ENCODE data around the gene LHFPL2.

LHFPL2 gene

DNA sequence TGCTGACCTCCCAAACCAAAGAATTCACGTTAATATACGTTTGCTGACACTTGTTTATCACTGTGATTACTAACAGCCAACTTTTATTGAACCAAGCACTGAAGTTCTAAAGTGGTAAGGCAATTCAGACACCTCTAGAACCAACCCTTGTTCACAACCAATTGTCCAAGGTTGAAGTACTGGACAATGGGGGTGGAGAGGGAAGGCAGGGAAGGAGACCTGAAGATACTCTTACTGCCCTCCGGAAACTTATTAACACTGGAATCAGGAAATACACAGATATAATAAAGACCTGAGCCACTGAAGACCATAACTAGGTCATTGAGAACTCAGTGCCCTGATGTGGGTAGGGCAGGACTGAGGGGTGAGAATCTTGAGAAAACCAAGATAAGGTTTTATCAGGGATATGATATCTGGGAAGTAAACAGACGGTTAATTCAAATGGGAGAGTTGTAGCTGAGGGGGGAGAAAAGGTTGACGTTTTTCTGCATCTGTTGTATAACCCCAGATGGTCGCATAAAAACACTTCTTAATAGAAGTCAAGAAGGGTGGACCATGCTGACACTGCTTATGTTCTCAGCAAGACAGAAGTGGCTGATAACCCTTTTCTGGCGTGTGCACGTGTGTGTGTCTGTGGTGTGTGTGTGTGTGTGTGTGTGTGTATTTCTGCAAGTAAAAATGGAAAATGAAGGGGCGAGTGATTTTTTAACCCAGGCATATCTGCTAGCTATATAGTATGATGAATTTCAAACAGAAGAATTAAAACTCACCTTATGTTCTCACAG is 125.9 kb downstream of the LHFPL2 start:
- no peak for DNase-seq (ENCODE audit: low read depth)

DNA sequence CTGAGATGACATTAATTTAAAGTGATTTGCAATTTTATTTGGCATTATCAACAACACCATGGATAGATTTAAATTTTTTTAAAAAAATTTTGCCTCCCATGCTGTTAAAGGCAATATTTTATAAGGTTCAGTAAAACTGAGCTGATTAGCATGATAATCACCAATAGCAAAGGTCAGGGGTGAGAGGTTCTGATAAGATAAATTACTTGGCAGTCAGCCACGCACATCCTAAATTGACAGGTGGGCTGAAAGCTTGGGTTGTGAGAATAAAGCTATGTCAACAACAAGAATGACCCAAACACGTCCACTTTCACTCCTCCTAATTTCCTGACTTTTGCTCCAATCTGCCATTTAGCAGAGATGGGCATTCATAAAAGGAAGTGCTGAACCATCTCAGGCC is 127.1 kb downstream of the LHFPL2 start:
- no peak for DNase-seq (ENCODE audit: low read depth)

- DNase-seq (ENCODE audit: low read depth): no peak
These were observed 129.2 kb downstream of the LHFPL2 start for GRCh38 chr5:78519198-78519941.

DNA sequence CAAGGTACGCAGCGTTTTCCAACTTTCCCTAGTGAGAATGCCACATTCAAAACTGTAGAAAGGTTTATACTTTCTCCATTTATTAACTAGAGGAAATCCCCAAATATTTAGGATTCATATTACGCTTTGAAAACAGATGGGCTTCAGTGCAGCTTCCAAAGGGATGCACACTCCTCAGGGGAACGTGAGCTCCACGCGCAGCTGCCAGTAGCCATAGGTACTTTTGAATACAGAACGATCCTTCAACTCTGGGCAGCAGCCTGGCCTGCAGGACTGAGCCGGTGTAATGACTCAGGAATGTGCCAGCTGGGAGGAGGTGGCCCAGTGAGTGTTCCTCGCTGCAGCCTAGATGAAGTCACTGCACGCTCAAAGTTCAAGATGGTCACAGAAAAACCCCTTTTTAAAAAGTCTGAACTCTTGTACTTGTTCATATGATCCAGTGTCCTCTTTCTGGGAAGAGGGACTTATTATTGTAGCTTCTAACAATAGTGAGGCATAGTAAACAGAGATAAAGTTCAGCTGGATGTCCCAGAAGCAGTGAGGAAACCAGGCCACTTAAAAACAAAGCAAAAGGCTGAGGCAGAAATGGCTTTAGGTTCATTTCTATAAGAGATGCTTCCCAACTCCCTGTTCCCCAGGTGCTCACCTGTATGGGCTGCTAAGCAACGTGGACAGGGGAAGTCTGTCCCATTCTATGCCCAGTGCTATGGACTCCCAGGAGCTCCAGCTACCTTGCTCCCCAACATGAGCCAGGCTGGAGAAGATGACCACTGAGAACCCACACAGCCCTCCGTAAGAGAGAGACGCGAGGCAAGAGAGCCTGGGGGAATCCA is 130.0 kb downstream of the LHFPL2 start:
- DNase-seq (ENCODE audit: low read depth): no peak

DNA sequence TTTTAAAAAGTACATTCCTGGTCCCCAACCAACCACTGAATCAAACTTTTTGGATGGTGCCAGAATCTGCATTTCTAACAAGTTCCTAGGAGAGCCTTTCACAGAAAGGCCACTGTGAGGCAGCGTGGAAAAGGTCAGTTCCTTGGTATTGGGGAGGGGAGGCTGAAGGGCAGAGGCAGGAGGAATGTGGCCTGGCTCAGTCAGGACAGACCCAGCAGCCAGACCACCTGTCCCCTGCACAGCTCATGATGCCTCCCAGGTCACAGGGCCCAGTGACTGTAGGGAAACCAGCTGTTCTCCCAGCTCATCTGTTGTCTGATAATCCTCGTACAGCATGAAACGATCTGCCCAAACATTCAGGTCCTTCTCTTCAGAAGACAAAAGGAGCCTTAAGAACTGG is 132.9 kb downstream of the LHFPL2 start:
- DNase-seq (ENCODE audit: low read depth): no peak

- no peak for DNase-seq (ENCODE audit: low read depth)
These were observed 133.9 kb downstream of the LHFPL2 start for GRCh38 chr5:78514427-78515330.

DNA sequence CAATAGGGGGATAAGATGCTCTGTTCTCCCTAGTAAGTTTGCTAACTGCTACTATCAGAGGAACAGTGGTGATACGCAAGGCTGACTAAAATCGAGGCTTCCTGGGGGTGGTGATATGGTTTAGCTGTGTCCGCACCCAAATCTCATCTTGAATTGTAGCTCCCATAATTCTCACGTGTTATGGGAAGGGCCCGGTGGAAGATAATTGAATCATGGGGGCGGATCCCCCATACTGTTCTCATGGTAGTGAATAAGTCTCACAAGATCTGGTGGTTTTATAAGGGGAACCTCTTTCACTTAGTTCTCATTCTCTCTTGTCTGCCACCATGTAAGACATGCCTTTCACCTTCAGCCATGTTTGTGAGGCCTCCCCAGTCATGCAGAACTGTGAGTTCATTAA is 135.1 kb downstream of the LHFPL2 start:
- no peak for DNase-seq (ENCODE audit: low read depth)

GRCh38 chr5:78512435-78512834 is 136.1 kb downstream of the LHFPL2 start:
- no peak for DNase-seq (ENCODE audit: low read depth)

- no peak for DNase-seq (ENCODE audit: low read depth)
These were observed 137.3 kb downstream of the LHFPL2 start for GRCh38 chr5:78511121-78511906.

DNA sequence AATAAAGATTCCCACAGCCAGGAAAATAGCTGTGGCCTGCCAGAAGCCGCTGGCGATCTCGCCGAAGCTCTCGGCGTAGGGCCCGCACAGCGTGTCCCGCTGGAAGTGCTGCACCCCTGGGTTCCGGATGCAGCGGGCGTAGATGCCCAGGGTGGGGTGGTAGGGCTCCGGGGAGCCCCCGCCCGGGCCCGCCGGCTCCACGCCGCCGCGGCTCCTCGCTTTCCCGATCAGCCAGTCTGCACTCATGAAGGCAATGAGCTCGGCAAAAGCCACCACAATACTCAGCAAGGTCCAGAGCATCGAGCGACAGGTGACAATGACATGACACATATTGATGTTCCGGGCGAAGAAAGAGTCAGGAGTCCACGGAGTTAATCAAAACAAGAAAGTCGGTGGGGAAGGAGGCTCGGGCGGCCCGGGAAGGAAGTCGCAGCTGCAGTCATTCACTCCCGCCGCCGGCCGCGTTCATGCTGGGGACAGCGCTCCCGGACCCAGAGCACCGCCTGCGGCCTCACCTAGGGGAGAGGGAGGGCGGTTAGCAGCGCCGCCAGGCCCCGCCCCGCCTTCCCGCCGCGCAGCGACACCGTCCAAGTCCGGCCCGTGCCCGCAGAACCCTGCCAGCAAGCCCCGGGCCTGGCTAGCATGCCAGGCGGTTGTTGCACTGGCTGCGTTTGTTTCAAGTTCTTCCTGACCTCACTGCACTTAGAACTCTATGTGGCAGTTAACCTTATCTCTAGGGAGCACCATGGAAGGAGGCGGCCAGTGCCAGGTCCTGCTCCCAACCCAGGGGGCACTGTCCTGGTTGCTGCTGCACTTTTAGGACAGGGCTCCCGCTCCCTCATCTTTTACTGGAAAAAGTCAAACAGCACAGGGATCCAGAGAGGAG is 138.4 kb downstream of the LHFPL2 start:
- no peak for DNase-seq (ENCODE audit: low read depth)

- no peak for DNase-seq (ENCODE audit: low read depth)
These were observed 139.3 kb downstream of the LHFPL2 start for GRCh38 chr5:78509145-78509865.

- DNase-seq (ENCODE audit: low read depth): no peak
These were observed 140.3 kb downstream of the LHFPL2 start for GRCh38 chr5:78508186-78508765.

- DNase-seq (ENCODE audit: low read depth): no peak
These were observed 141.0 kb downstream of the LHFPL2 start for GRCh38 chr5:78507531-78507930.

DNA sequence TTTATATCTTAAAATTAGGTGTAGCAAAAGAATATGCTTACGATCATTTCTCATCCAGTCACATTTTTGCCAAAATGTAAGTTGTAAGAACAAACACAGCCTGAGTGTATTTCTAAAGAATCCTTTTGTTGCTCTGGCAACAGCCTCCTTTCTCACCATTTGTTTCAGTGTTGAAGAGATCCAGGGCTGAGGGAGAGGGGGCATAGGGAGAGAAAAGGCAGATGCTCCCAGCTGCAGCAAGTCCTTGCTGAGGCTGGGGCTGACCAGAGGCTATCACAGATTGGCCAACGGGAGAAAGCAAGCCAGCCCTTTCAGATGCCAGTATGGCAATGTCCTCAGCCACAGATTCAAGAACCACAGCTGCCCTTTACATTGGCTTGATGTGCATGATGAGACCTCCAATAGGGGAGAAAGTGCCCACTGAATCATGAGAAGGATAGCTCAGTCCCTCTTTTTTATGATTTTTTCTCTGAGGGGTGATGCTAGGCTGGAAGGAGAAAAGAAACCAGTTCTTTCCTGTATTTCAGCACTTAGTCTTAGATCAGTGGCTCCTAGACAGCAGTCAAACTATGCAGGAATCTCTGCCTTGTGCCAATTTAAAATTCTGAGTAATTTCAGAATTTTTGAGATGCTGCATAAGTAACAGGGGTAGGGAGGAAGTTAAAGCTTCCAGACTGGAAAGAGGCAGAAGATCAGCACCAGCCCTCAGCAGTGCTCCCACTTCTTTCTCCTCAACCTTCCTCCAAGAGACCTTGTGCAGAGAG is 142.1 kb downstream of the LHFPL2 start:
- no peak for DNase-seq (ENCODE audit: low read depth)

GRCh38 chr5:78505860-78506259 is 142.7 kb downstream of the LHFPL2 start:
- DNase-seq (ENCODE audit: low read depth): no peak

GRCh38 chr5:78504704-78505677 is 143.6 kb downstream of the LHFPL2 start:
- DNase-seq (ENCODE audit: low read depth): no peak
